Mesothelial cell of epicardium (in vitro differentiated cells): Measurements from ENCODE around the gene P4HA1. TPM values are rescaled to one million over a fixed set of nuclear protein-coding genes. Genes with fewer than 3 reads are reported as not detected.

Experiments used
- DNase-seq, 2 experiments: peaks; one replicate each; pipeline ENCODE4 v3.0.0; 2021; ENCODE audit warnings: low spot score in 2 of 2; ENCODE audit not compliant: unreplicated experiment in 2 of 2
- H3K27ac Mint-ChIP-seq: 2 replicates; pipeline ENCODE4 v1.8.0; 2021; ENCODE audit warnings: mixed read lengths
- H3K27me3 Mint-ChIP-seq: 2 replicates; pipeline ENCODE4 v1.8.0; 2021; ENCODE audit warnings: low read depth, mixed read lengths
- H3K36me3 Mint-ChIP-seq: 2 replicates; pipeline ENCODE4 v1.8.0; 2021; ENCODE audit warnings: mixed read lengths
- H3K4me1 Mint-ChIP-seq: 2 replicates; pipeline ENCODE4 v1.8.0; 2021; ENCODE audit warnings: mixed read lengths
- H3K4me3 Mint-ChIP-seq: 2 replicates; pipeline ENCODE4 v1.8.0; 2021; ENCODE audit warnings: mild to moderate bottlenecking, moderate library complexity, mixed read lengths
- H3K9me3 Mint-ChIP-seq: 2 replicates; pipeline ENCODE4 v1.8.0; 2021; ENCODE audit warnings: mixed read lengths
- total RNA-seq: library from RNA; stranded (reverse); gene quantifications from 3 replicates; pipeline ENCODE4 v1.2.1, GENCODE V29; 2021
- TF ChIP-seq, protein P1 (sequence below): fragments of 200-600 bp; sonication (generic); IDR thresholded peaks from one replicate; pipeline ENCODE4 v1.5.0; 2021; ENCODE audit warnings: antibody characterized with exemption; ENCODE audit not compliant: unreplicated experiment

P4HA1 gene
- total RNA-seq, 1 donor from 2014 or later, result 105 TPM

DNA sequence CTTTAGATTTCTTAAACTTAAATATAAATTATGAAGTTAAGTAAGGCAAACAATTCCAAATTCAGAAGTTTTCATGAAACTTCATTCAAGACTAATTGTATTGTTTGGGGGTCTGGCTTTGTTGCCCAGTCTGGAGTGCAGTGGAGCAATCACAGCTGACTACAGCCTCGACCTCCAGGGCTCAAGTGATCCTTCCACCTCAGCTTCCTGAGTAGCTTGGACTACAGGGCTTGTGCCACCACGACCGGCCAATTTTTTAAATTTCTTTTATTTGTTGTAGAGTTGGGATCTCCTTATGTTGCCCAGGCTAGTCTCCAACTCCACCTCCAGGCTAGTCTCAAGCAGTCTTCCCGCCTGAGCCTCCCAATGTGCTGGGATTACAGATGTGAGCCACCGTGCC is 12.5 kb downstream of the P4HA1 start:
- no peak overlapping the region for H3K4me3 Mint-ChIP-seq
- H3K27ac Mint-ChIP-seq, result no peak overlapping the region
- H3K4me1 Mint-ChIP-seq, result peaks cover 16% of the 10 kb centered on the region
- no peak for DNase-seq
- peaks cover 1% of the 10 kb centered on the region for H3K36me3 Mint-ChIP-seq
- H3K27me3 Mint-ChIP-seq, result no peaks in the 10 kb centered on the region
- no peaks in the 10 kb centered on the region for H3K9me3 Mint-ChIP-seq
- TF ChIP-seq, protein P1, sequence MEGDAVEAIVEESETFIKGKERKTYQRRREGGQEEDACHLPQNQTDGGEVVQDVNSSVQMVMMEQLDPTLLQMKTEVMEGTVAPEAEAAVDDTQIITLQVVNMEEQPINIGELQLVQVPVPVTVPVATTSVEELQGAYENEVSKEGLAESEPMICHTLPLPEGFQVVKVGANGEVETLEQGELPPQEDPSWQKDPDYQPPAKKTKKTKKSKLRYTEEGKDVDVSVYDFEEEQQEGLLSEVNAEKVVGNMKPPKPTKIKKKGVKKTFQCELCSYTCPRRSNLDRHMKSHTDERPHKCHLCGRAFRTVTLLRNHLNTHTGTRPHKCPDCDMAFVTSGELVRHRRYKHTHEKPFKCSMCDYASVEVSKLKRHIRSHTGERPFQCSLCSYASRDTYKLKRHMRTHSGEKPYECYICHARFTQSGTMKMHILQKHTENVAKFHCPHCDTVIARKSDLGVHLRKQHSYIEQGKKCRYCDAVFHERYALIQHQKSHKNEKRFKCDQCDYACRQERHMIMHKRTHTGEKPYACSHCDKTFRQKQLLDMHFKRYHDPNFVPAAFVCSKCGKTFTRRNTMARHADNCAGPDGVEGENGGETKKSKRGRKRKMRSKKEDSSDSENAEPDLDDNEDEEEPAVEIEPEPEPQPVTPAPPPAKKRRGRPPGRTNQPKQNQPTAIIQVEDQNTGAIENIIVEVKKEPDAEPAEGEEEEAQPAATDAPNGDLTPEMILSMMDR, result no peak

DNA sequence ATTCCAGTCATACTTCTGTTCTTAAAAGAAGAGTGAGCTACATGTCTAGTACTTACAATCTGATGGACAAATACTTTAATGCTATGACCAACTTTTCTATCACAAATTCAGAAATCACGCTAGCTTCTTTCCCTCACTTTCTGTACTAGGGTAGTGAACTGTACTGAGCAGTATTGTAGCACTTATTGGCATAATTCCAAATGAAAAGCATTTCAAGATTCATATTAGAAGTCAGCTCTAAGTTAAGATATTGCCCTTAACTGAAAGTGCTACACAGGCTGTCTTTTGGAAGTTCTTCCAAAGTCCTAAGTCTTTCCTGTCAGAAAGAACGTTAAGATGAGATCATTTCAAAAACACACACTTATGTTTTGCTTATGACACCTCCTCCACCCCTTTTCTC is 13.4 kb downstream of the P4HA1 start:
- H3K27me3 Mint-ChIP-seq, result no peaks in the 10 kb centered on the region
- TF ChIP-seq, protein P1, result no peak
- H3K4me3 Mint-ChIP-seq, result no peak overlapping the region
- H3K4me1 Mint-ChIP-seq, result peaks cover 15% of the 10 kb centered on the region
- no peaks in the 10 kb centered on the region for H3K9me3 Mint-ChIP-seq
- no peak for DNase-seq
- peaks cover 1% of the 10 kb centered on the region for H3K36me3 Mint-ChIP-seq
- H3K27ac Mint-ChIP-seq, result peak overlapping the region; percentile 53

DNA sequence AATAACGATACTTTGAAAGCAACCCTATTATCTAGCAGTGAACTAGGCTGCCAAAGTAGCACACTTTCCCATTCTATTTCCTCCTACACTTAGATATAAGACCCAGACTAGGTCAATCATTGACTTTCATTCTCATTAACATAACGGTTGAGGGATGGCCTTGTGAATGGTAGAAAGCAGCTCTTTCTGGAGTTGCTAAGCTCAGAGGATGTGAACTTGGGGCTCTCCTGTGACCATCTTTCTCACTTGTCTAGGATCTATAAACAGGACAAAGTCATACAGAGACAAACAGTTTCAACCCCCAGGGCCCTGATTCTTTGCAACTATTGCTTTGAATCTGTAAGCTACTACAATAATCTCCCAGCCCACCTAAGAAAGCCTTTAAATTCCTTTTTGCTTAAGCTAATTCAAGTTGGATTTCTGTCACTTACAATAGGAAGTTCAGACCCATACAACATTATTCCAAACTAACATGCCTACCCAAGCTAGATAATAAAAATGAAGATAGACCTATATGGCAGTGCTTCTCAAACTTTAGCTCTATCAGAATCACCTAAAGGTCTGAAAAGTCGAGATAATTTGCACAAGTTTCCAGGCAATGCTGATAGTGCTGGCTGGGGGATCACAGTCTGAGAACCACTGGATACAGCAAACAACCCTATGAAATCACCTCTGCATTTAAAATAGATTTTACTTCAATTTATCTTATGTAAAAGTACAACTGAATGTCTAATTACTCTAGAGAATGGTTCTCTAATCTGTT is 16.7 kb downstream of the P4HA1 start:
- no peak overlapping the region for H3K4me3 Mint-ChIP-seq
- peaks cover 1% of the 10 kb centered on the region for H3K36me3 Mint-ChIP-seq
- H3K4me1 Mint-ChIP-seq, result peaks cover 26% of the 10 kb centered on the region
- TF ChIP-seq, protein P1, result no peak
- H3K27ac Mint-ChIP-seq, result no peak overlapping the region
- H3K9me3 Mint-ChIP-seq, result no peaks in the 10 kb centered on the region
- DNase-seq, result no peak
- no peaks in the 10 kb centered on the region for H3K27me3 Mint-ChIP-seq

DNA sequence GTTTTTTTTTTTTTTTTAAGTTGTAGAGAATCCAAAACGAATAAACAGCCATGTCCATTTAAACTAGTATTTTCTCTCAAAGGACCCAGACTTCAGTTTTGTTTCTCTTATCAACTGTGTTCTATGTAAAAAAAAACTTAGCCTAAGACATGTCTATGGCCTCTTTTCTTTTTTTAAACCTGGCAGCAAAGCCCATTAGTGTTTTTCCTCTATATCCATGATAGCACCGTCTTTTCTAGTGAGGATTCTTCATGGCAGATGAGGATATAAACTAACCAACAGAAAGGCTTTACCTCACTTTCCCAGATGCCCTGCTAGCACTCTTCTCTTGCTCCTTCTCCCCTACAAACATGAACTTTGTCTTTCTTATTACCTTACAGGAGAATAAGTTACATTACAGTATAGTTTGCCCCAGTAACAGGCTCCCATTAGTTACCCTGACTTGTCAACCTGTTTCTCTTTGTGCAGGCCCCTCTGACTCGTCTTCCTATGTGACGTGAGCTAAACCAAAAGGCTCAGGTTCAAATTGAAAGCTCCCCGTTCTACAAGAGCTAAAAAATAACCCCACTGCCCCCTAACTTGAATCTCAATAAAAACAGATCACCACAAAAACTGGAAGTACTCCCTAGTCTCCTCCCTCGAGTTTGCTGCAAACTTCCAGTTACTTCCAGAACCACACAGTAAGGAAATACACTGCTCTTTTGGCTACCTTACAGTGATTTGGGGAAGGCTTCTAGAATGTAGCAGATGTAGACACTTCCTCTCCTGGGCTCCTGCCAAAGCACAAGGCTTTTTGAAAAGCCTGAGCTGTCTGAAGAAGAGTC is 20.1 kb downstream of the P4HA1 start:
- peak overlapping the region; percentile 81 for H3K27ac Mint-ChIP-seq
- DNase-seq, result no peak
- TF ChIP-seq, protein P1, result no peak
- peaks cover 13% of the 10 kb centered on the region for H3K36me3 Mint-ChIP-seq
- H3K9me3 Mint-ChIP-seq, result no peaks in the 10 kb centered on the region
- H3K4me3 Mint-ChIP-seq, result no peak overlapping the region
- H3K4me1 Mint-ChIP-seq, result peaks cover 11% of the 10 kb centered on the region
- no peaks in the 10 kb centered on the region for H3K27me3 Mint-ChIP-seq

DNA sequence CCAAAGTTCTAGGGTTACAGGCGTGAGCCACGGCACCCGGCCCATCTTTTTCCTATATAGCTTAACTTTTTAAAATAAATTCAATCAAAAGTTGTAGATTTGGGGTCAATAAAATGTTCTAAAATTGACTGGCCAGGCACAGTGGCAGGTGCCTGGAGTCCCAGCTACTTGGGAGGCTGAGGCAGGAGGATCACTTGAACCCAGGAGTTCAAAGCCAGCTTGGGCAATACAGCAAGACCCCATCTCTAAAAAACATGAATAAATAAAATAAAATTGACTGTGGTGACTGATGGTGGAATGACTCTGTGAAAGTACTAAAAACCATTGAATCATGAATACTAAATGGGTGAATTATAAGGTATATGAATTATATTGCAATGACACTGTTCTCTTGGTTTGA is 20.8 kb downstream of the P4HA1 start:
- Mint-ChIP-seq H3K27me3 (no peaks in the 10 kb centered on the region), H3K4me1 (peaks cover 11% of the 10 kb centered on the region), H3K9me3 (no peaks in the 10 kb centered on the region), H3K36me3 (peaks cover 20% of the 10 kb centered on the region), H3K27ac (no peak overlapping the region), H3K4me3 (no peak overlapping the region)
- TF ChIP-seq, protein P1, result no peak
- DNase-seq, result no peak
